H9 (cell line): ENCODE data around the gene PFKFB2. TPM values are rescaled to one million over a fixed set of nuclear protein-coding genes. Genes with fewer than 3 reads are reported as not detected.

ENCODE experiments used
- DNase-seq: peaks from one replicate; pipeline ENCODE4 v3.0.0-alpha.2; 2017
- H2AFZ ChIP-seq: one replicate; pipeline ENCODE4 v1.6.1; 2013; ENCODE audit warnings: mild to moderate bottlenecking, low read length, control low read depth, moderate library complexity
- H2AK5ac ChIP-seq: 2 replicates; pipeline ENCODE4 v1.6.1; 2013; ENCODE audit warnings: low read length, control low read depth, mixed read lengths; ENCODE audit not compliant: insufficient read length
- H2BK120ac ChIP-seq: one replicate; pipeline ENCODE4 v1.6.1; 2013; ENCODE audit warnings: low read depth, mild to moderate bottlenecking, low read length, control low read depth, inconsistent platforms; ENCODE audit not compliant: poor library complexity, severe bottlenecking
- H2BK12ac ChIP-seq: 2 replicates; pipeline ENCODE4 v1.6.1; 2013; ENCODE audit warnings: low read length, control low read depth, mixed read lengths, low read depth; ENCODE audit not compliant: insufficient read length
- H2BK15ac ChIP-seq: 2 replicates; pipeline ENCODE4 v1.6.1; 2013; ENCODE audit warnings: low read depth, low read length, control low read depth
- H2BK20ac ChIP-seq: one replicate; pipeline ENCODE4 v1.6.1; 2013; ENCODE audit warnings: low read depth, mild to moderate bottlenecking, low read length, control low read depth, inconsistent platforms; ENCODE audit not compliant: poor library complexity, severe bottlenecking
- H2BK5ac ChIP-seq: 2 replicates; pipeline ENCODE4 v1.6.1; 2013; ENCODE audit warnings: low read length, control low read depth, mixed read lengths; ENCODE audit not compliant: insufficient read length
- H3K14ac ChIP-seq: 2 replicates; pipeline ENCODE4 v1.6.1; 2013; ENCODE audit warnings: low read length, control low read depth; ENCODE audit not compliant: insufficient read depth
- H3K18ac ChIP-seq: 2 replicates; pipeline ENCODE4 v1.6.1; 2013; ENCODE audit warnings: low read depth, mild to moderate bottlenecking, mixed read lengths, low read length, control low read depth; ENCODE audit not compliant: insufficient read length
- H3K23ac ChIP-seq: 2 replicates; pipeline ENCODE4 v1.6.1; 2013; ENCODE audit warnings: low read length, control low read depth, mixed read lengths, low read depth; ENCODE audit not compliant: insufficient read length
- H3K23me2 ChIP-seq: 2 replicates; pipeline ENCODE4 v1.6.1; 2013; ENCODE audit warnings: low read depth, mild to moderate bottlenecking, mixed read lengths, low read length, control low read depth; ENCODE audit not compliant: insufficient read length, poor library complexity, severe bottlenecking
- H3K27ac ChIP-seq: 2 replicates; pipeline ENCODE4 v1.5.1; 2013; ENCODE audit warnings: low read length, control low read depth, mixed read lengths, low read depth; ENCODE audit not compliant: insufficient read length
- H3K27me3 ChIP-seq: 2 replicates; pipeline ENCODE4 v1.6.1; 2013; ENCODE audit warnings: low read length, control low read depth, inconsistent platforms; ENCODE audit not compliant: insufficient read depth
- H3K4ac ChIP-seq: 2 replicates; pipeline ENCODE4 v1.6.1; 2013; ENCODE audit warnings: low read depth, mild to moderate bottlenecking, control low read depth, inconsistent platforms, low read length, moderate library complexity
- H3K4me1 ChIP-seq: 2 replicates; pipeline ENCODE4 v1.6.1; 2013; ENCODE audit warnings: low read length, control low read depth, inconsistent platforms; ENCODE audit not compliant: insufficient read depth
- H3K4me2 ChIP-seq: 2 replicates; pipeline ENCODE4 v1.6.1; 2013; ENCODE audit warnings: low read length, control low read depth, mixed read lengths; ENCODE audit not compliant: insufficient read length, insufficient read depth
- H3K56ac ChIP-seq: 2 replicates; pipeline ENCODE4 v1.6.1; 2013; ENCODE audit warnings: low read depth, mild to moderate bottlenecking, mixed read lengths, low read length, control low read depth; ENCODE audit not compliant: insufficient read length
- H3K79me1 ChIP-seq: 2 replicates; pipeline ENCODE4 v1.6.1; 2013; ENCODE audit warnings: low read depth, mild to moderate bottlenecking, moderate library complexity, low read length, control low read depth, inconsistent platforms; ENCODE audit not compliant: insufficient read depth, poor library complexity, severe bottlenecking
- H3K79me2 ChIP-seq: 2 replicates; pipeline ENCODE4 v1.6.1; 2013; ENCODE audit warnings: low read length, control low read depth, inconsistent platforms; ENCODE audit not compliant: insufficient read depth
- H3K9ac ChIP-seq: 2 replicates; pipeline ENCODE4 v1.6.1; 2013; ENCODE audit warnings: low read length, control low read depth, mixed read lengths; ENCODE audit not compliant: insufficient read length; ENCODE audit errors: extremely low read depth
- H3K9me3 ChIP-seq: one replicate; pipeline ENCODE4 v1.6.1; 2013; ENCODE audit warnings: low read depth, low read length, inconsistent platforms; ENCODE audit not compliant: control insufficient read depth
- H3T11ph ChIP-seq: one replicate; pipeline ENCODE4 v1.6.1; 2013; ENCODE audit warnings: mild to moderate bottlenecking, low read length, control low read depth, inconsistent platforms
- H4K20me1 ChIP-seq: one replicate; pipeline ENCODE4 v1.6.1; 2013; ENCODE audit not compliant: control insufficient read depth, insufficient read length, insufficient read depth
- H4K5ac ChIP-seq: 2 replicates; pipeline ENCODE4 v1.6.1; 2013; ENCODE audit warnings: low read depth, mild to moderate bottlenecking, mixed read lengths, low read length, control low read depth; ENCODE audit not compliant: insufficient read length
- H4K8ac ChIP-seq: replicated peaks from 2 replicates; pipeline ENCODE4 v1.6.1; 2013; ENCODE audit warnings: low read length, control low read depth, mixed read lengths, low read depth; ENCODE audit not compliant: insufficient read length
- H4K91ac ChIP-seq: 2 replicates; pipeline ENCODE4 v1.6.1; 2013; ENCODE audit warnings: low read depth, mild to moderate bottlenecking, moderate library complexity, mixed read lengths, low read length, control low read depth; ENCODE audit not compliant: insufficient read length
- H3K27ac Mint-ChIP-seq, 3 experiments: 2 replicates in 2 of 3; 3 replicates in 1 of 3; pipeline ENCODE4 v1.8.0; 2020 to 2021; ENCODE audit warnings: mixed read lengths in 3 of 3, mild to moderate bottlenecking in 1 of 3, moderate library complexity in 1 of 3
- H3K27me3 Mint-ChIP-seq: 2 replicates; pipeline ENCODE4 v1.8.0; 2021; ENCODE audit warnings: low read depth, mild to moderate bottlenecking, moderate library complexity, mixed read lengths
- H3K36me3 Mint-ChIP-seq, 3 experiments: 2 replicates in 2 of 3; 3 replicates in 1 of 3; pipeline ENCODE4 v1.8.0; 2020 to 2021; ENCODE audit warnings: low read depth in 3 of 3, mixed read lengths in 3 of 3; ENCODE audit not compliant: insufficient read depth in 1 of 3
- H3K4me1 Mint-ChIP-seq, 2 experiments: 2 replicates each; pipeline ENCODE4 v1.8.0; 2020; ENCODE audit warnings: mixed read lengths in 2 of 2
- H3K4me3 Mint-ChIP-seq, 2 experiments: 2 replicates in 1 of 2; 3 replicates in 1 of 2; pipeline ENCODE4 v1.8.0; 2020 to 2021; ENCODE audit warnings: mild to moderate bottlenecking in 2 of 2, mixed read lengths in 2 of 2, moderate library complexity in 1 of 2
- H3K9me3 Mint-ChIP-seq, 2 experiments: 2 replicates in 1 of 2; 3 replicates in 1 of 2; pipeline ENCODE4 v1.8.0; 2020; ENCODE audit warnings: mild to moderate bottlenecking in 2 of 2, mixed read lengths in 2 of 2, moderate library complexity in 1 of 2
- CTCF ChIP-seq: fragments of 200-600 bp; sonication (generic); conservative IDR thresholded peaks from 3 replicates; pipeline ENCODE4 v1.8.0; 2021; ENCODE audit warnings: antibody characterized with exemption, mild to moderate bottlenecking
- total RNA-seq: library from RNA; stranded (reverse); gene quantifications from 2 replicates; pipeline ENCODE4 v1.2.1, GENCODE V29; 2021

The PFKFB2 gene
- total RNA-seq, 1 experiment from 2014 or later: 14.6 TPM

GRCh38 chr1:207034998-207035397 is 18.1 kb upstream of the PFKFB2 start:
- H3K27ac Mint-ChIP-seq: no peak overlapping the region
- DNase-seq: no peak

More at GRCh38 chr1:207034998-207035397, 18.1 kb upstream of the PFKFB2 start:
- Histone ChIP-seq H3K9ac (no peak overlapping the region), H3K4me1 (peaks cover 19% of the 10 kb centered on the region), H3K9me3 (no peaks in the 10 kb centered on the region), H4K8ac (no peak overlapping the region), H3K4me2 (no peak overlapping the region), H4K5ac (no peak overlapping the region), H3K27ac (no peak overlapping the region), H2BK12ac (no peak overlapping the region), H3K14ac (no peak overlapping the region), H3K27me3 (no peaks in the 10 kb centered on the region), H3K4ac (no peak overlapping the region), H3K56ac (no peak overlapping the region), H4K20me1 (no peaks in the 10 kb centered on the region), H3T11ph (no peak overlapping the region), H2BK15ac (no peak overlapping the region), H4K91ac (no peak overlapping the region), H3K23me2 (no peaks in the 10 kb centered on the region), H3K79me1 (no peaks in the 10 kb centered on the region), H2BK20ac (no peak overlapping the region), H3K18ac (no peak overlapping the region), H2AFZ (no peak overlapping the region), H3K23ac (no peak overlapping the region), H3K79me2 (no peaks in the 10 kb centered on the region; the same call in 1 of the 2 replicates), H2BK120ac (no peak overlapping the region), H2AK5ac (no peak overlapping the region), H2BK5ac (no peak overlapping the region)
- TF ChIP-seq CTCF: no peak
- Mint-ChIP-seq H3K27me3 (no peaks in the 10 kb centered on the region), H3K4me3 (no peak overlapping the region), H3K36me3 (no peaks in the 10 kb centered on the region; a peak in 1 of 7 replicates), H3K9me3 (no peaks in the 10 kb centered on the region), H3K4me1 (peaks cover 39 to 42% of the 10 kb centered on the region in 2 experiments)
